GM23248 (cell line): ENCODE results near the gene ADAMTS17.

ENCODE experiments used
- EZH2 ChIP-seq: fragments of 200-600 bp; sonication (generic); IDR thresholded peaks from 2 replicates; pipeline ENCODE4 v1.6.1; 2018; ENCODE audit warnings: antibody characterized with exemption, mild to moderate bottlenecking; ENCODE audit not compliant: insufficient read depth, poor library complexity, severe bottlenecking
- EZH2phosphoT487 ChIP-seq: fragments of 200-600 bp; sonication (generic); IDR thresholded peaks from 2 replicates; pipeline ENCODE4 v1.6.1; 2018; ENCODE audit warnings: antibody characterized with exemption, moderate library complexity, mild to moderate bottlenecking, low read depth; ENCODE audit not compliant: insufficient read depth

DNA sequence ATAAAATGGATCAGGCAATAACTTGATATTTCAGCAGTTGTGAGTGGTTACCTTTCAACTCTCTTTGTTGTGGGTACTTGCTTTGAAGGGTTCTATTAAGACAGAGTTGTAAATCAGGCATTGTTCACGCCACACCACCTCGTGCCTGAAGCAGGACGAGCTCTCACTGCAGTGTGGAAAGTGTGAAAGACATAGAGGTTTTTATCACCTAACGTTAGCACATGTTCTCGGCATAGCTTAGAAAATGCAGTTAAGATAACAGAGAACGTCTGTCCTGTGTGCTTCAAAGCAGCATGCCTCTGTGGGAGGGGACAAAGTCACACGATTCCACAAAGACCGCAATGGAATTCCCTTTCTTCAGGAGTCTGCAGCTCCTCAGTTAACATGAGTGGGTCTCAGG lies 7.8 kb downstream of the ADAMTS17 start:
- no peak for TF ChIP-seq EZH2
- no peak for TF ChIP-seq EZH2phosphoT487
